ENCODE data around the gene ISYNA1.

Gene ISYNA1

DNA sequence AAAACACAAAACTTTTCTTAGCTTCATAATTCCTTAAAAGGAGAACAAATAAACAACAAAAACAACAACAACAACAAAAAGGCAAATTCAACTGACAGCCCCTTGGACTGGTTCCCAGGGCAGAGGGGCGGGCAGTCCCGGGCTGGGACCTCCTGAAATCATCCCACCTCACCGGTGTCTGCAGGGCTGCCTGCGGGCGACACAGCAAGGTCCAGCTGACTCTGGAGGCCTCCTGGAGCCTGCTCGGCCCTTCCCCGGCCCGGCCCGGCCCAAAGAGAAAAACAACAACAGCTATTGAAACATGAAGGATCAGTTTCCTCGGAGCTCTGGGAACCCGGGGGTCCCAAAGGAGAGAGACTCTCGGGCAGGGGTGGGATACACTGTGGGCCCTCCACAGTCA is 5.0 kb upstream of the ISYNA1 start:
- no peak for DNase-seq

DNA sequence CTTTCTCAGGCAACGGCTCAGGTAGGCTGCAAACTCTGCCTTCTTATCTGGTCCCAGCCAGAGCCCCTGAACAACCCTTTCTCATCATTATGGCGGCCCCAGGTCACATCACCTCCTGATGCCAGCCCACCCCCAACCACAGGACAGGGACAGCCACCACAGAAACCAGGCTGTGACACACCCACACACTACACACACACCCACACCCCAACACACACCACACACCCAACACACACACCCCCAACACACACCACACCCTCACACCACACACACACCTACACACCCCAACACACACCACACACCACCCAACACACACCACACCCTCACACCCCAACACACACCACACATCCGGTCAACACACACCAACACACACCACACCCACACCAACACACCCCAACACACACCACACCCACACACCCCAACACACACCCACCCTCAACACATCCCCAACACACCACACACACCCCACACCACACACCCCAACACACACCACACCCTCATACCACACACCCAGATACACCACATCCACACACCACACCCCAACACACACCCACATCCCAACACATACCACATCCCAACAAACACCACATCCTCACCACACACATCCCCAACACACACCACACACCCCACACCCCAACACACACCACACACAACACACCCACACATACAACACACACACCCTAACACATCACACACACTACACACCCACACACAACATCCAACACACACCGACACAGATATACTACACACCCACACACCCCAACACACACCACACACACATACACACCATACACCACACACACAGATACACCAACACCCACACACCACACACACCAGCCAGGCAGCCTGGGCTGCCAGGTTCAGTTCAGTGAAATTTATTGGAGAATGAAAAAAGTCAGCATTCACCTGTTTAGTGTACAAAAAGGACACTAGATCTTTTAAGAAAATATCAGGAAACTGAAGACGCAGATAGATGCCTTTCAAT is 4.2 kb upstream of the ISYNA1 start:
- DNase-seq = no peak

DNA sequence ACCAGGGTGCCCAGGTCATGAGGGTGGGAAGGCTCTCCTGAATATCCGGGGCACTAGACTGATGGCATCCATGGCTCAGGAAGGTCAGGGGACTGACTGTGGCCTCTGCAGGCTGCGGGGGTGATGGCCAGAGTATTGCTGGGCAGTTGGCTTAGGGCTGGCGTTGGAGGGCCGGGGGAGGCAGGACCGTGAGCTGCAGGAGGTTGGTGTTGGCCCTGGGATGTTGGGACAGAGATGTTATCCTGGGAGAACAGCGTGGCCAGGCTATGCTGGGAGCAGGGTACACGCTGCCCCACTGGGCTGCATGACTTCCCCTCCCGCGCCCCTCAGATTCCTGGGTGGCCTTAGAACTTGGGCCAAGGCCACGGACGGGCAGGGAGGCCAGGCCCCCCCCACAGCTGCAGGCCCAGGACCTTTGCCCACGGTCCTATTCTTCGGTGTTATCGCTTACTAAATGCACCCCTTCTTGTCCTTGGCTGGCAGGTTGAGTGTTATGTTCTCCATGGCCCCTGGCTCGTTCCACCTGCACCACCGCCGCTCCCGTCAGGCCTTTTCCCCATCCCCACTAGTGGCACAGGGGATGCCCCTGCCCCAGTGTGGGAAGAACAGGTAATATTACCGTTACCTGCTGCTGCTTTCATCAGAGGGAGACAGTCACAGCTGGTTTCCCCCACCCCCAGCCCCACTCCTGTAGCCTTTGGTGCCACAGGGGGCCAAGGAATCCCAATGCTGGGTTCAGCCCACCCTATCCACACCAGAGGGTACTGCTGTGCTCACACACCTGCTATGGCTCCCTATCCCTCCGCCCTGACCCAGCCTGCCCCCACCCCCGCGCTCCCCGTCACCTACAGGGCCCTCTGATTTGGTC is 3.2 kb upstream of the ISYNA1 start:
- DNase-seq = no peak

DNA sequence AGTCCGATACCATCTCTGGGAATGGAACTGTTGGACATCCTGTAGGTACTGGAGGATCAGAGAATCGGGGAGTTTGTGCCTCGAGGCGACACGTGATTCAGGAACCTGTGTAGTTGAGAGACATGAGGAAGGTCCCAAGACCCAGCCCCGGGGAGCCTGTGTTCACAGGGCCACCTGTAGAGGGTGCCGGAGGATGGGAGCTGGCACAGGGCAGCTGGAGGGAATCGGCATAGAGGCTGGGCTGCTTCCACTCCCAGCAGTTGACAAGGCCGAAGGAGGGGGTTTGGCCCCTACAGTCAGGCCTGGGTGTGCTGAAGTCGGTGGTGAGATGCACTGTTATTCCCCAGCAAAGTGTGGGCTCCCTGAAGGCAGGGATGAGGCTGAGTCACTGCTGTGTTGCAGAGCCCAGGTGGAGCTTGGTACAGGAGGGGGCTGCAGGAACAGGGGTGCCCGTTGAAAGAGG is 2.5 kb upstream of the ISYNA1 start:
- DNase-seq = no peak

DNA sequence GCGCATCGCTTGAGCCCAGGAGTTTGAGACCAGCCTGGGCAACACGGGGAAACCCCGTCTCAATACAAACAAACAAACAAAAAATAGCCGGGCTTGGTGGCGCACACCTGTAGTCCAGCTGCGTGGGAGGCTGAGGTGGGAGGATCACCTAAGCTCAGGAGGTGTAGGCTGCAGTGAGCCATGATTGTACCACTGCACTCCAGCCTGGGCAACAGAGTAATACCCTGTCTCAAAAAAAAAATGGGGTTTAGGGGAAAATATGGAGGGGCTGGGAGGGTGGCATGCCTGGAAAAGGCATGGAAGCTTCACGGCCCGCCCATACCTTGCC is 1.9 kb upstream of the ISYNA1 start:
- DNase-seq = no peak

DNA sequence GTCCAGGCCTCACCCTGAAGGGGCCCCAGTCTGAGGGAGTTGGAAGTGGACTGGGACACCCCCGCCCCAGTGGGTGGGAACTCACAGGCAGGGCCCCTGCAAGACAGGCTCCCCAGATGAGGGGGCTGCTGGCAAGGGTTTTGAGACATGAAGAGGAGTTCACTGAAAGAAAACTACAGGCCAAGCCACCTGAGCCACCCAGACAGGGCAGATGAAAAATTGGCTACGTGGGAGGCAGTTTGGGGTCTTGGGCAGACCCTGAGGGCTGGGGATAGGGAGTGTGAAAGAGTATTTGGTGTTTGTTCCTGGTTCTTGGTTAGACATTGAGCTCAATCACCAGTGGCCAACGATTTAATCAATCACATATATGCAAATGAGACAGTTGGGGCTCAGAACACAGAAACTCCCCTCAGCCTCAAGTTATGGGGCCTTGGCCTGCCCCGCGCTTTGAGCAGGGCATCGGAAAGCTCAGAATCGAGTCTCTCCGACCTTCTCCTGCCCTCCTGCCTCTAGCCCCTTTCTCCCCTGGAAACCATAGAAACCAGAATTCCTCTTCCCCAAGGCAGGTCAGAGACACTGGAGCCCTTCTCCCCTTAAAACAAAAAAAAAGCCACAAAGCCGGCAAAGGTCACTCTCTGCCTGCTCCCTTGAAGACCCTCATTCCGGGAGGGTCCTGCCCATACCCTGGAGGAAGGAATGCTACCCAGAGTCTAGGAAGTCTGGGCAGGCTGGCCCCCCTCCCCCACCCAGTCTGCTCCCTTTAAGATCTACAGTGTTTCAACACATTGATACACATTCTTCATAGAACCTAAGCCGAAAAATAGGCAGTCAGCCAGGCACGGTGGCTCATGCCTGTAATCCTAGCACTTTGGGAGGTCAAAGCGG is 1.3 kb upstream of the ISYNA1 start:
- DNase-seq = no peak

DNA sequence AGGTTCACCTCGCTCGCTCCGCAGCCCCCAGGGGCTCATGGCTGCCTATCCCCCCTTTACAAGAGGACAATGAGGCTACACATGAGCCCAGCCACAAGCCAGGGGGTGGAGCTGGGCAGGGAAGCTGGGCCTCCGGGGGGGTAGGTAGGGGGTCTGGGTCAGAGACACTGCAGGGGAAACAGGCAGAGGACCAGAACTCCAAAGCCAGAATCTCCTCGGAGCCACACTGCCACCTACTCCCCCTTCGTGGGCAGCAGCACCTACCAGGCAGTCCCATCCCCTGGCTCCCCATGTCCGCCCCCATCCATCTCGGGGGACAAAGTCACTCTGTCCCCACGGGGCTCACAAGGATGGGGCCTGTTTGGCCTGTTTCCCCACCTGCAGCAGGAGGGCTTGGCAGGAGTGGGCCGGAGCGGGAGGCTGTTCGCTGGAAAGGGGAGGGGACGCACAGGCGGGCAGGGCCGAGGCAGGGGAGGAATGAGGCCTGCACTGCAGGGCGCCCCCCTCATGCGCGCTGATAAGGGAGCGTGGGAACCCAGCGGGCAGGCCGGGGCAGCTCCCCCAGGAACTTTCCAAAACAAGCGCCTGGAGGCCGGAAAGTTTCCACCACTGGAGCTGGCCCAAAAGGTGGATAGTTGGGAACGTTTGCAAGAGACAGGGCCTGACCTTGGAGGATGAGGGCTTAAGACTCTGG is 545 bp upstream of the ISYNA1 start:
- no peak for DNase-seq

DNA sequence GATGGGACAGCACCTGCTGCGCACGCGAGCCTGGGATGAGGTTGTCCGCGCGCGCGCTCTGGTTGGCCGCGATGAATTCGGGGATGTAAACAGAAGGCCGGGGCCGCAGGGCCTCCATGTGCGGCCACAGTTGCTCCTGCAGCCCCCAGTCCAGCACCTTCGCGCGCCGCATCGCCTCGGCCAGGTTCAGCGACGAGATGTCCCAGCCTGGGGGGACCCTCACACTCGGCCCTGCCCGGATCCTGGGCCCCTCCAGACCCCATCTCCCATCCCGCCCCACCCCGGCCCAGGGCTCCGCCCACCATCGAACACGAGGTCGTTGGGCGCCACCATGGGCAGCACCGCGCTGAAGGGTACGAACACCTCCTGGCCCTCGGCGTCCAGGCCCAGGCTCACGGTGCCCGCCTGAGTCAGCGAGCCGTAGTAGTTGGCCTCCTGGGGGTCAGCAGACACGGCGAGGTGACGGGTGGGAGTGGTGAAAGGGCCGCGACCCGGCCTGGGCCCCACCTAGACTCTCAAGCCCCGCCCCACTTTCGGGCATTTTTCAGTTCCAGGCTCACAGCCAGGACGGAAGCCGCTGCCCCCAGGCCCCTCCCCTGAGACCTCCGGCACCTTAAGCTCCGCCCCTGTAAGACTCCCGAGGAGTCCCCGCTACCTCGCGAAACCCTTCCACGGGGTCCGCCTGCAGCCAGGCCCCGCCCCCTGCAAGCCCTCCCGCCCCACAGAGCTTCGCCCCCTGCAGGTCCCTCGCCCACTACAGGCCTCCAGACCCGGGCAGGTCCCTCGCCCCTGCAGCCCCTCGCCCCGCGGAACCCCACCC is 1.1 kb downstream of the ISYNA1 start:
- peak; percentile 88 for DNase-seq

DNA sequence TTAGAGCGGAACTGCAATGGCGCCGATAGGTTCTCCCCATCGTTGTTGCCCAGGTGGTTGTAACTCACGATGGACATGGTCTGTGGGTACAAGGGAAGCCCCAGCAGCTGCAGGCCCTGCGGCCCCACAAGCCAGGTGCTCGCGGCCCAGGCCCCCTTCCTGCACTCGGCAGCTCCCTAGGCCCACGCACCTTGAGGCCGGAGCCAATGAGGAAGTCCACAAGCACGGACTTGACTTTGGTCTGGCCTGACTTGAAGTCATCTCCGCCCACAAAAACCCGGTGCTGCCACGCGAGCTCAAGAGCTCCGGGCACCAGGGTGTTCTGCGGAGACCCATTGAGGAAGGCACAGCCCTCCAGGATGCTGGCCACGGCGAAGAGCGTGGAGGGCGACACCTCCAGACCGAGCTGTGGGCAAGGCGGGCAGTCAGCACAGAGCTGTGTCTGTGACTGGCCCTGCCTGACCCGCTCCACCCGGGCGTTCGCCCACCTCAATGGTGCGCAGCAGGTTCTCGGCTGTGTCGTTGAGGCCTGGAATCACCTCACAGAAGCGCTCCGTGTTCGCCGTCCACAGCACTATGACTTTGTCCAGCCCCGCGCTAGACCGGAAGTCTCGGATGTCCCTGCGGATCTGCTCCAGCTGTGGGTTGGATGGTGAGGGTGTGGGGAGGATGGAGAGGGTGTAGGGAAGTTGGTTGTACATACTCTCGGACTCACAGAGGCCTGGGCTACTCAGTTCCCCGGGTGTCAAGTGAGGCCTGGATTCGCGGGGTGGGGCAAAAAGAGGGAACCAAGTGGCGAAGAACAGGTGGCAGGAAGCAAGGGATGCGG is 1.9 kb downstream of the ISYNA1 start:
- no peak for DNase-seq

DNA sequence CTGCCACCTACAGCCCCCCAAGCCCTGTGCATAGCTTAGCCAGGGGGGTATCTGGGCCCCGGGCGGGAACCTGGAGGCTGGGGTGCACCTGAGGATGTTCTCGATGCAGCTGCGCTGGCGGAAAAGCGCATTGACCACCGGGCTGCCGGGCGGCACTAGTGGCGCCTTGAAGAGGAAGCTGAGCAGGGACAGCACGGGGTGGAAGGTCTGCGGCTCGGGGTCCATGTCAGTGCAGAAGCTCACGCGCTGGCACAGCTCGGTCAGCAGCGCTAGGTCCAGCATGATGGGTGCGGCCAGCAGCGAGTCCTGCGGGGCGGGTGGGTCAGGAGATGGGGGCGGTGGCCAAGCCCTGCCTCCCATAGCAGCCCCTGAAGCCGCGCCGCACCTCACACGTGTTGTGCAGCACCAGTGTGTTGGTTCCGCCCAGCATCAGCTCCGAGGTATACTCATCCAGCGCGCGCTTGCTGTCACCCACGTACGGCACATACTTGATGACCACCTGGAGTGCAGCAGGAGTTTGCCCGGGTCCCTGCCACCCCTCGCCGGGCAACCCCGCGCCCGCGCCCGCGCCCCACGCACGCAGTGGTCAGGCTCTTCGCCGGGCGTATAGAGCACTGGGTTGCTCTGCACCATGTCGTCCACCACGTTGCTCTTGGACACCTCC is 2.6 kb downstream of the ISYNA1 start:
- DNase-seq = no peak

DNA sequence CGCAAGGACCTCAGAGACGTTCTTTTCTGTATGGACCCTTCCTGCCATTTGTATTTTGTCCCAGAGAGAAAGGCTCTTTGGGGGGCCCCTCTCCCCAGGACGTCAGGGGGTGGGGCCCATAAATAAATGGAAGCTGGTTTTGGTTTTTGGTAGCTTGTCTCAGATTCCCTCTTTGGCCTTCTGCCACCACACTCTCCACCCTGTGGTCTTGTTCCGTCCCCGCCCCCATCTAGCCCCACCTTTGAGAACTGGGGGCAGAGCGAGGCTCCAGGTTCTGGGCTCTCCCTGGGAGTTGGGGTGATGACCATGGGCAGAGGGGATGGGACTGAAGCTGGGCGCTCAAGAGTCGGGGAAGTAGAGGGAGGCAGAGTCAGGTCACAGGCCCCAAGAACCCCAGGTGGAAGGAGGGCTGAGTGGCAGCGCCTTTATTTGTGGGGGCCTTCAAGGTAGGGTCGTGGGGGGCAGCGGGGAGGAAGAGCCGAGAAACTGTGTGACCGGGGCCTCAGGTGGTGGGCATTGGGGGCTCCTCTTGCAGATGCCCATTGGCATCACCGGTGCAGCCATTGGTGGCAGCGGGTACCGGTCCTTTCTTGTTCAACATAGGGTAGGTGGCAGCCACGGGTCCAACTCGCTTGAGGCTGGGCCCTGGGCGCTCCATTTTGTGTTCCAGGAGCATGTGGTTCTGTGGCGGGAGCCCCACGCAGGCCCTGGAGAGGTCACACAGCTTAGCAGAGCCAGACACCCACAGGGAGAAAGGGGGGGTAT is 3.3 kb downstream of the ISYNA1 start:
- no peak for DNase-seq

DNA sequence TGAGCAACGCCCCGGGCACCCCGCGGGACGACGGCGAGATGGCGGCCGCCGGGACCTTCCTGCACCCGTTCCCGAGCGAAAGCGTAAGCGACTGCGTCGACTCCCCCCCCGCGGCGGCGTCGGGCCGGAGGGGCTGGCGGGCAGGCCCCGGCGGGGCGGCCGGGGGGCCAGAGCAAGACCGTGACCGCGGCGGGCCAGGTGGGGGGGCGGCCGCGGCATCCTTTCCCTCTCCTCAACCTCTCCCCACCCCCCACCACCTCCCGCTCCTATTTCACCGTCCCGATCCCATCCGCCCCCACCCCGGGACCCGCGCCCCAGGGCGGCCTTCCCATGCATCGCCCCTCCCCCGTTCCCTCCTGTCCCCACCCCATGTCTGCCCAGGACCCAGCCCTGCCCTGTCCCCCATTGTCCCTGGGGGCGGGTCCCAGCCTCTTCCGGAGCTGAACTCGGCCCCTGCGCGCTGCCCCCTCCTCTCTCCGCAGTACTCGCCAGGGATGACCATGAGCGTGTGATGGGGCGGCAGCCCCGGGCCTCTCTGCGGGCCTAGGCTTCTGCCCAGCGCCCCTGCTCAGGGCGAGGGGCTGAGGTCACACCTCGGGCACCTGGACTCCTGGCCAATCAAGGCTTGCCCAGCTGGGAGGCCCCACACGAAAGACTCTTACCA is 4.1 kb downstream of the ISYNA1 start:
- DNase-seq = no peak

DNA sequence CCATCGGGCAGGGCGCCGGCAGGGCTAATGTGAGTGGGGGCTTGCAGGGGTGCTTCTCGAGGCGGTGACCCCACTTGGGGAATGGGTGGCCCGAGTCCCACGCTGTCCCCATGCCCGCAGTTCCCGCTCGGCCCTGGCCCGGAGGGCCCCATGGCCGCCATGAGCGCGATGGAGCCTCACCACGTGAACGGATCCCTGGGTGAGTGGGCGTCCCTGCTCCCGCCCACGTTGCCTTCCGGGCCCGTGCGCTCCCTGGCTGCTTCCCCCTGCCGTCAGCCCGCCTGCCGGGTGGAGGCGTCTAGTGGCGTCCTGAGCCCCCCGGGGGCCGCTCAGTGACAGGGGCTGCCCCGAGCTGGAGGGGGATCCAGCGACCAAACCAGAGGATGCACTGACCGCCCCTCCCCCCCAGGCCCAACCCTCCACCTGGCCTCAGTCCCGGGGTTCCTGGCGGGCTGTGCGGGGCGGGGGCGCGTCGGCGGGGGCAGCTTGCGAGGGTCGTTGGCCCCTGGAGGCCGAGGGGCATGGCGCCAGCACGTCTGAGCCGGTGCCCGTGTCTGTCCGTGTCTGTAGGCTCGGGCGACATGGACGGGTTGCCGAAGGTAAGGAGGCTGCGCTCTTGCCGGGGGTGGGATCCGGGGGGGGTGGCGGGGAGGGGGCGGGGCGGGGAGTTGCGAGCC is 4.8 kb downstream of the ISYNA1 start:
- no peak for DNase-seq

DNA sequence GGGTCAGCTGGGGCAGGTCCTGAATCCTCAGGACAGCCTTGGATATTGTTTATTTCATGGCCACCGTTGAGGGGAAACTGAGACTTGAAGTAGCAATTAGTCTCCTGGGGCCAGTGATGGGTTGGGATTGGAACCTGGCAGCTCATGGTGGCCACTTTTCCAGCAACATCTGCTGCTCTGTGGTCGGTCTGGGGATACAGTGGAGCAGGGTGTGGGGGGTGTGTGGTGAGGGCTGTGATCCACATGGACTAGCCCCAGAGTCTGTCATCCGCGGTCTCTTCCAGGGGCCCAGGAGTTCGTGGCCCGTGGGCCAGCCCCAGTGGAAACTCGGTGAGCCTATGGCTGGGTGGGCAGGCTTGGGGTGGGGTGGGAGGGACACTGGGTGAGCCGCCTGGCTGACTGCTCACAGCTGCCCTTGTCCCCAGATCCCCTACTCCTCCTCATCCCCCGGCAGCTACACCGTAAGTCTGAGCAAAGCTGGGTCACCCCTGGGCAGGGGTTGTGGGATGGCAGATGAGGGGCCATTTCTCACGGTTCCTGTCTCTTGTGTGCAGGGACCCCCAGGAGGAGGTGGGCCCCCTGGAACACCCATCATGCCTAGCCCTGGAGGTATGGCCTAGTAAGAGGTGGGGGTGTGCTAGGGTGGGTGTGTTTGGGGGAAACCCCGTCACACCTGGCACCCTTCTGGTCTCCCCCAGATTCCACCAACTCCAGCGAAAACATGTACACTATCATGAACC is 5.5 kb downstream of the ISYNA1 start:
- no peak for DNase-seq

DNA sequence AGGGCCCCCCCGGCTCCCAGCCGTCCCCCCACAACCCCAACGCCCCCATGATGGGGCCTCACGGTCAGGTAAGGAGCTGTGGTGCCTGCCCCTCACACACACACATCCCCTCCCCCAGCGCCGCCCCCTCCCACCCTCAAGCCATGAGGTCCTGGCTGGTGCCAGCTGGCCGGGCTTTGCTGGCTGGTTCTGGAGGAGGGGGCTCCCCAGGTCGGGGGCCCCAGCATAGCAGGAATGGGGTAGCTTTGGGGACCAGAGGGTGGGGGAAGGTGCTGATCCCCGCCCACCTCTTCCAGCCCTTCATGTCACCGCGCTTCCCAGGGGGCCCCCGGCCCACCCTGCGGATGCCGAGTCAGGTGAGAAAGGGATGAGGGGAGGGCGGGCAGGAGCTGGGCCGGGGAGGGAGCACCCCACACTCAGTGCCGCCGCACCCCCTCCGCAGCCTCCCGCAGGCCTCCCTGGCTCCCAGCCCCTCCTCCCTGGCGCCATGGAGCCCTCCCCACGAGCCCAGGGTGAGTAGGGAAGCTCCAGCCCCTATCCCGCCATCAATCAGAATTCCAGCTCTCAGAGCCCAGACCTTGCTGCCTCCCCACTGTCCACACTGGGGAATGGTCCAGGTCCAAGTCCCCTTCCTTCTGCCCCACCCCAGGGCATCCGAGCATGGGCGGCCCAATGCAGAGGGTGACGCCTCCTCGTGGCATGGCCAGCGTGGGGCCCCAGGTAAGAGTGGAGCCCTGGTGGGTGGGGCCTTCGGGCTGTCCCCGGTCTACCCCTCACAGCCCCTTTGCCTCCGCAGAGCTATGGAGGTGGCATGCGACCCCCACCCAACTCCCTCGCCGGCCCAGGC is 6.4 kb downstream of the ISYNA1 start:
- DNase-seq = no peak

Measured in stimulated activated CD8-positive, alpha-beta memory T cell treated with anti-CD3 and anti-CD28 coated beads, Interleukin-4, amount 100 ng/mL, for 48 hours (primary cell).